Heart right ventricle (tissue), 16 donors: ENCODE measurements around the gene RAB20. TPM values are rescaled to one million over a fixed set of nuclear protein-coding genes. Genes with fewer than 3 reads are reported as not detected.

Source experiments
- ATAC-seq, 8 donors: fragments of 200-7000 bp; cut with Tn5 transposase; one replicate each; pipeline ENCODE4 v1.9.1; 2020; ENCODE audit warnings: mild to moderate bottlenecking in 8 of 8, moderate library complexity in 8 of 8, moderate number of reproducible peaks in 1 of 8
- DNase-seq, 2 donors: peaks; one replicate each; pipeline ENCODE4 v3.0.0-alpha.2; 2020
- H3K27ac ChIP-seq, 10 donors: fragments of 200-600 bp; sonication (generic) in 2 of 10; one replicate each; pipeline versions ENCODE4 v1.5.0 to v1.8.0; 2020 to 2022; ENCODE audit warnings: mild to moderate bottlenecking in 3 of 10
- H3K27me3 ChIP-seq, 7 donors: fragments of 200-600 bp; one replicate each; pipeline ENCODE4 v1.8.0; 2021 to 2022; ENCODE audit warnings: mild to moderate bottlenecking in 2 of 7
- H3K36me3 ChIP-seq, 9 donors: fragments of 200-600 bp; sonication (generic) in 1 of 9; one replicate each; pipeline versions ENCODE4 v1.5.0 to v1.8.0; 2020 to 2022; ENCODE audit warnings: mild to moderate bottlenecking in 2 of 9
- H3K4me1 ChIP-seq, 9 donors: fragments of 200-600 bp; sonication (generic) in 1 of 9; one replicate each; pipeline versions ENCODE4 v1.5.0 to v1.8.0; 2020 to 2022; ENCODE audit warnings: mild to moderate bottlenecking in 4 of 9
- H3K4me3 ChIP-seq, 10 donors: fragments of 200-600 bp; sonication (generic) in 2 of 10; one replicate each; pipeline versions ENCODE4 v1.5.0 to v1.8.0; 2020 to 2022; ENCODE audit warnings: mild to moderate bottlenecking in 7 of 10, moderate library complexity in 2 of 10
- H3K9me3 ChIP-seq, 11 donors: fragments of 200-600 bp in 10 of 11; sonication (generic) in 2 of 11; one replicate each; pipeline versions ENCODE4 v1.5.0 to v1.8.0; 2013 to 2022; ENCODE audit warnings: mild to moderate bottlenecking in 2 of 11, control low read depth in 1 of 11, moderate library complexity in 1 of 11
- CTCF ChIP-seq, 9 donors: fragments of 200-600 bp; sonication (generic) in 2 of 9; IDR thresholded peaks; one replicate each; pipeline versions ENCODE4 v1.5.0 to v1.8.0; 2021 to 2022; ENCODE audit warnings: antibody characterized with exemption in 9 of 9, mild to moderate bottlenecking in 5 of 9, moderate library complexity in 1 of 9
- WGBS, 2 donors: extraction: QIAGEN DNeasy Blood & Tissue Kit; methylation state at CpG; one replicate each; pipeline ENCODE4 v1.1.7; 2013; ENCODE audit warnings: inconsistent platforms in 1 of 2; 5-methylcytosine and 5-hydroxymethylcytosine counted together
- intact Hi-C, 10 donors: fragments of 100-400 bp; cut with DNase I; formaldehyde crosslinking; loops; one replicate each; pipeline versions ENCODE4 v1.11.1 to v1.14.2; 2022
- polyA plus RNA-seq, 2 donors: library from polyadenylated mRNA; stranded (reverse); fragments of 200-250 nt; gene quantifications; one replicate each; pipeline ENCODE4 v1.2.3, GENCODE V29; 2013
- total RNA-seq, 10 donors: library from RNA; stranded (reverse); fragmentation: NEBNext Ultra II Directional in 3 of 10; extraction: Animal tissue kit (Norgen Biotek cat#: 25700) in 3 of 10; gene quantifications; one replicate each; pipeline versions ENCODE4 v1.2.1 to v1.2.4, GENCODE V29; 2021 to 2023
- donor health status: Arrhythmogenic right ventricular cardiomyopathy.
- donor health status: ischemic (EF 13 %, LVEDD 7.1; RV severe dilation, severe dysfunction).
- donor health status: healthy with polysubstance abuse.
- donor health status: DM: no; HTN: yes; CAD: no.
- donor health status: DM: no; HTN: no; CAD: no.
- donor health status: ischemic (EF 25% LVEDD 6.9; RV normal size, moderate dysfunction).
- donor health status: ischemic (EF 25% LVEDD 5.7; RV mildly dilated, moderate dysfunction).
- donor health status: healthy.
- donor health status: DM: yes; HTN: yes; CAD: no.
- donor health status: Ischemic cardiomyopathy.
- donor health status: ischemic (EF 35%, LVEDD 5.7; RV mildly dilated, moderate dysfunction).
- donor health status: nonischemic (EF 11% LVEDD 7.7; RV severe dilation, severe dysfunction).
- donor health status: DM: yes; HTN: yes; CAD: no.
- donor health status: PGD.
- donor health status: ischemic (EF 29% LVEDD 5.4; RV normal size, mild dysfunction).
- donor health status: nonischemic (EF 23%, LVEDD 6.1; RV moderate dilation, normal function).

RAB20 gene
- total and polyA plus RNA-seq, 12 donors = 5.4 to 40.8 (median 12.5) TPM

GRCh38 chr13:110554227-110554836 is 7.2 kb downstream of the RAB20 start:
- H3K9me3 ChIP-seq = peaks cover 0 to 8% (median 0%) of the 10 kb centered on the region in 11 donors
- WGBS, 2 donors = 87 to 91% methylated on average over 8 of the region's 8 CpGs
- TF ChIP-seq CTCF (IDR thresholded peaks at IDR 0.05) = no peak
- no peak overlapping the region for H3K27ac ChIP-seq
- intact Hi-C loops = no loop called here
- ATAC-seq (no peak), DNase-seq (no peak)
- H3K4me3 ChIP-seq = no peak overlapping the region
- H3K4me1 ChIP-seq = peaks cover 0 to 54% (median 16%) of the 10 kb centered on the region in 9 donors
- no peaks in the 10 kb centered on the region for H3K27me3 ChIP-seq
- peaks cover 0 to 29% (median 0%) of the 10 kb centered on the region in 9 donors for H3K36me3 ChIP-seq

- intact Hi-C loops = no loop called here
Measured at GRCh38 chr13:110553417-110553816, 8.1 kb downstream of the RAB20 start.

GRCh38 chr13:110552767-110553166 is 8.8 kb downstream of the RAB20 start:
- ATAC-seq = no peak
- Histone ChIP-seq H3K9me3 (peaks cover 0 to 8% (median 0%) of the 10 kb centered on the region in 11 donors), H3K27me3 (no peaks in the 10 kb centered on the region), H3K27ac (no peak overlapping the region), H3K4me3 (no peak overlapping the region), H3K36me3 (peaks cover 0 to 25% (median 0%) of the 10 kb centered on the region in 9 donors), H3K4me1 (peaks cover 0 to 43% (median 14%) of the 10 kb centered on the region in 9 donors)
- WGBS, 2 donors = 95 to 99% methylated on average over 9 of the region's 9 CpGs
- no peak for TF ChIP-seq CTCF (IDR thresholded peaks at IDR 0.05)
- no peak for DNase-seq
- intact Hi-C loops = no loop called here

More at GRCh38 chr13:110553417-110553816, 8.1 kb downstream of the RAB20 start:
- Histone ChIP-seq H3K27ac (no peak overlapping the region), H3K27me3 (no peaks in the 10 kb centered on the region), H3K4me3 (no peak overlapping the region), H3K4me1 (peaks cover 0 to 46% (median 12%) of the 10 kb centered on the region in 9 donors), H3K36me3 (peaks cover 0 to 29% (median 0%) of the 10 kb centered on the region in 9 donors), H3K9me3 (peaks cover 0 to 8% (median 0%) of the 10 kb centered on the region in 11 donors)
- no peak for DNase-seq
- WGBS, 2 donors = 72 to 73% methylated on average over 4 of the region's 4 CpGs
- no peak for ATAC-seq
- TF ChIP-seq CTCF (IDR thresholded peaks at IDR 0.05) = no peak

- Histone ChIP-seq H3K36me3 (peaks cover 0 to 14% (median 0%) of the 10 kb centered on the region in 9 donors), H3K27me3 (no peaks in the 10 kb centered on the region), H3K9me3 (no peaks in the 10 kb centered on the region), H3K27ac (peak overlapping the region in 4 of 10 donors; percentile 38 to 48 (median 43)), H3K4me3 (no peak overlapping the region), H3K4me1 (peaks cover 0 to 45% (median 29%) of the 10 kb centered on the region in 9 donors)
- ATAC-seq (no peak), DNase-seq (no peak)
- intact Hi-C loops = no loop called here
- WGBS, 2 donors = 59 to 61% methylated on average over 11 of the region's 11 CpGs
- TF ChIP-seq CTCF (IDR thresholded peaks at IDR 0.05) = no peak
Measured at GRCh38 chr13:110551284-110551683, 10.2 kb downstream of the RAB20 start.
